Large intestine (tissue), 3 donors: ENCODE measurements around the gene PSD. TPM values are rescaled to one million over a fixed set of nuclear protein-coding genes. Genes with fewer than 3 reads are reported as not detected.
A peak's percentile ranks its signal among the peaks of the same experiment; 100 is the strongest.

ENCODE experiments used
- DNase-seq, 2 donors: peaks; one replicate each; pipeline versions ENCODE4 v3.0.0 to v3.0.0-alpha.2; 2013
- H3K27ac ChIP-seq: one replicate; pipeline ENCODE4 v1.5.1; 2013; ENCODE audit warnings: low read length
- H3K27me3 ChIP-seq: 2 replicates; pipeline ENCODE4 v1.6.1; 2013; ENCODE audit warnings: low read length; ENCODE audit not compliant: control insufficient read depth, insufficient read depth
- H3K36me3 ChIP-seq: 2 replicates; pipeline ENCODE4 v1.6.1; 2013; ENCODE audit warnings: low read length; ENCODE audit not compliant: control insufficient read depth, insufficient read depth
- H3K4me1 ChIP-seq: one replicate; pipeline ENCODE4 v1.6.1; 2013; ENCODE audit warnings: low read length; ENCODE audit not compliant: control insufficient read depth, insufficient read depth
- H3K4me3 ChIP-seq: one replicate; pipeline ENCODE4 v1.5.1; 2013; ENCODE audit warnings: low read length
- H3K9me3 ChIP-seq: one replicate; pipeline ENCODE4 v1.6.1; 2013; ENCODE audit warnings: mild to moderate bottlenecking, low read depth, low read length, moderate library complexity; ENCODE audit not compliant: control insufficient read depth
- whole genome bisulfite sequencing: methylation state at CpG from one replicate; pipeline ENCODE4 v1.1.5; 2013; ENCODE audit warnings: low lambda C conversion rate; ENCODE audit not compliant: insufficient coverage; 5-methylcytosine and 5-hydroxymethylcytosine counted together
- polyA plus RNA-seq: library from polyadenylated mRNA; unstranded; fragments of 120-200 nt; gene quantifications from one replicate; pipeline ENCODE4 v1.2.1, GENCODE V29; 2013

Gene PSD
- polyA plus RNA-seq, 1 donor: 62.0 TPM

GRCh38 chr10:102429468-102429867 lies 10.9 kb upstream of the PSD start:
- Histone ChIP-seq H3K9me3 (no peaks in the 10 kb centered on the region), H3K36me3 (peaks cover 16% of the 10 kb centered on the region), H3K4me1 (peaks cover 15% of the 10 kb centered on the region), H3K27ac (no peak overlapping the region), H3K27me3 (no peaks in the 10 kb centered on the region), H3K4me3 (no peak overlapping the region)
- DNase-seq: no peak
- WGBS: no CpG with 5 or more reads among the region's 8 CpGs

GRCh38 chr10:102426803-102427287 lies 8.3 kb upstream of the PSD start:
- WGBS: 90% methylated on average over 2 of the region's 7 CpGs
- peaks cover 31% of the 10 kb centered on the region for H3K36me3 ChIP-seq
- H3K4me3 ChIP-seq: no peak overlapping the region
- H3K27ac ChIP-seq: no peak overlapping the region
- no peaks in the 10 kb centered on the region for H3K9me3 ChIP-seq
- H3K27me3 ChIP-seq: no peaks in the 10 kb centered on the region
- peaks cover 24% of the 10 kb centered on the region for H3K4me1 ChIP-seq
- DNase-seq: no peak

GRCh38 chr10:102425444-102425843 lies 6.9 kb upstream of the PSD start:
- no CpG with 5 or more reads among the region's 1 CpG for WGBS
- Histone ChIP-seq H3K4me3 (no peak overlapping the region), H3K36me3 (peaks cover 29% of the 10 kb centered on the region), H3K27me3 (no peaks in the 10 kb centered on the region), H3K27ac (no peak overlapping the region), H3K9me3 (no peaks in the 10 kb centered on the region), H3K4me1 (peaks cover 18% of the 10 kb centered on the region)
- DNase-seq: no peak

GRCh38 chr10:102424916-102425315 lies 6.3 kb upstream of the PSD start:
- Histone ChIP-seq H3K27me3 (no peaks in the 10 kb centered on the region), H3K9me3 (no peaks in the 10 kb centered on the region), H3K36me3 (peaks cover 29% of the 10 kb centered on the region), H3K4me1 (peaks cover 22% of the 10 kb centered on the region), H3K27ac (no peak overlapping the region), H3K4me3 (no peak overlapping the region)
- no peak for DNase-seq
- WGBS: no CpG with 5 or more reads among the region's 6 CpGs

- Histone ChIP-seq H3K4me3 (no peak overlapping the region), H3K4me1 (peaks cover 29% of the 10 kb centered on the region), H3K27ac (no peak overlapping the region), H3K9me3 (no peaks in the 10 kb centered on the region), H3K27me3 (peaks cover 1% of the 10 kb centered on the region), H3K36me3 (peaks cover 29% of the 10 kb centered on the region)
- DNase-seq: no peak
- WGBS: no CpG with 5 or more reads among the region's 9 CpGs
Observed at GRCh38 chr10:102424145-102424544, 5.6 kb upstream of the PSD start.

GRCh38 chr10:102423372-102423968 lies 4.9 kb upstream of the PSD start:
- no peak for DNase-seq
- peaks cover 6% of the 10 kb centered on the region for H3K27me3 ChIP-seq
- peaks cover 2% of the 10 kb centered on the region for H3K9me3 ChIP-seq
- peaks cover 33% of the 10 kb centered on the region for H3K4me1 ChIP-seq
- no peak overlapping the region for H3K4me3 ChIP-seq
- H3K36me3 ChIP-seq: peaks cover 29% of the 10 kb centered on the region
- H3K27ac ChIP-seq: no peak overlapping the region
- WGBS: no CpG with 5 or more reads among the region's 13 CpGs

GRCh38 chr10:102422545-102423129 lies 4.1 kb upstream of the PSD start:
- peaks cover 36% of the 10 kb centered on the region for H3K4me1 ChIP-seq
- WGBS: no CpG with 5 or more reads among the region's 28 CpGs
- H3K9me3 ChIP-seq: peaks cover 2% of the 10 kb centered on the region
- peaks cover 29% of the 10 kb centered on the region for H3K36me3 ChIP-seq
- H3K27ac ChIP-seq: peak overlapping the region; percentile 92
- DNase-seq: peak; percentile 83 to 87
- H3K27me3 ChIP-seq: peaks cover 9% of the 10 kb centered on the region
- peak overlapping the region; percentile 74 for H3K4me3 ChIP-seq

DNA sequence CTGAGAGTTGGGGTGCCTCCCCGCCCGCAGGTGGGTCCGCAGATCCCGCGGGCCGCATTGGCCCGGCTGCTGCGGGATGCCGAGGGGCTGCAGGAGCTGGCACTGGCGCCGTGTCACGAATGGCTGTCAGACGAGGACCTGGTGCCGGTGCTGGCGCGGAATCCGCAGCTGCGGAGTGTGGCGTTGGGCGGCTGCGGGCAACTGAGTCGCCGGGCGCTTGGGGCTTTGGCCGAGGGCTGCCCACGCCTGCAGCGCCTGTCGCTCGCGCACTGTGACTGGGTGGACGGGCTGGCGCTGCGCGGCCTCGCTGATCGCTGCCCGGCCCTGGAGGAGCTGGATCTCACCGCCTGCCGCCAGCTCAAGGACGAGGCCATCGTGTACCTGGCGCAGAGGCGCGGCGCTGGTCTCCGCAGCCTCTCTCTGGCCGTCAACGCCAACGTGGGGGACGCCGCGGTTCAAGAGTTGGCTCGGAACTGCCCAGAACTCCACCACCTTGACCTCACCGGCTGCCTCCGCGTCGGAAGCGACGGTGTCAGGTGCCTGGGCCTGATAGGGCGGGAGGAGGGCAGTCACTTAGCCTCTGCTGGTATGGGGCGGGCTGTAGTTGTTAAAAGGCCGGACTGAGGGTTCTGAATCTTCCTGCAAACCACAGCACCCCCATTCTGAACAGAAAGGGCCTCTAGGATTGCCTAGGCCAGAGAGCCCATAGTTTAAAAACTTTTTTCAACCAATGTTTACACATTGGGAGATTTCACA lies 3.4 kb upstream of the PSD start:
- peak overlapping the region; percentile 74 for H3K4me3 ChIP-seq
- peaks cover 12% of the 10 kb centered on the region for H3K27me3 ChIP-seq
- peaks cover 2% of the 10 kb centered on the region for H3K9me3 ChIP-seq
- WGBS: no CpG with 5 or more reads among the region's 62 CpGs
- peaks cover 25% of the 10 kb centered on the region for H3K36me3 ChIP-seq
- peaks cover 42% of the 10 kb centered on the region for H3K4me1 ChIP-seq
- peak in 1 of 2 donors; percentile 66 for DNase-seq
- peak overlapping the region; percentile 92 for H3K27ac ChIP-seq

DNA sequence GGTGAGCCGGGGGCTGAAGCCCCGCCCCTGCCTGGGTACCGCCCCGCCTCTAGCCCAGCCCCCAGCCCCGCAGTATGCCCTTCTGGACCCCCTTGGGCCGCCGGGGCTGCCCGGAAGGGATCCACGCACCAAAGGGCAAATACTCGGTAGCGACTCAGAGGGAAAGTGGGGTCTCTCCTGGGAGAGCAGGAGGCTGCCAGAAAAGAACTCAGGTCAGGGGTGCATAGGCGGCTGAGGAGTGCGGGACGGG lies 2.8 kb upstream of the PSD start:
- WGBS: no CpG with 5 or more reads among the region's 14 CpGs
- Histone ChIP-seq H3K36me3 (peaks cover 23% of the 10 kb centered on the region), H3K27me3 (peaks cover 12% of the 10 kb centered on the region), H3K4me3 (peak overlapping the region; percentile 74), H3K4me1 (peaks cover 47% of the 10 kb centered on the region), H3K9me3 (peaks cover 2% of the 10 kb centered on the region), H3K27ac (peak overlapping the region; percentile 92)
- DNase-seq: no peak

DNA sequence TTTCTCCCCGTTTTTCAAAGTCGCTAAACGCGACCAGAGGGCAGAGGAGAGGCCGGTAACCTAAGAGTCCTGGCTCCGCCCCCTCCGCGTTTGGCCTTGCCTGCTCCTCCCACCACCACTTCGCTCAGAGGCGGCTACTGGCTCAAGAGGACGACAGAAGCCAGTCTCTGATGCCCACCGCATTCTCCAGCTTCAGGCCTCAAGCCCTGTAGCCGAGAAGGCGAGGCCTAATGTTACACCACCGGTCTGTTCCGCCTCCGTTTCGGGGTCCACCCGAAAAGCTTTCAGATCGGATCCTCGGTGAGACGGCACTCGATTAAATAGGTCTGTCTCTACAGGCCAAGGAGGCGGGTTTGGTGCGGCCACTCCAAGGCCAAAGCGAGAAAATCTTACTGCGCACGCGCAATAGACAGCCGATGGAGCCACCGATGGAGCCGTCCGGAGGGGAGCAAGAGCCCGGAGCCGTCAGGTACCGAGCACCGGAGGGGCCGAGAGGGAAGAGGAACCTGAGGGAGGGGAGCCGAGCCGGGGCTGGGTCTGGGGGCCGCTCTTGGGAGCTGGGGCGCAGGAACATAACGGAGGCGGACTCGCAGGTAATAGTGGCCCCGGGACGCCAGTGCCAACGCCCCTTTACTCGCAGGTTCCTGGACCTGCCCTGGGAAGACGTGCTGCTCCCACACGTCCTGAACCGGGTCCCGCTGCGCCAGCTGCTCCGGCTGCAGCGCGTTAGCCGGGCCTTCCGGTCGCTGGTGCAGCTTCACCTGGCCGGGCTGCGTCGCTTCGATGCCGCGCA lies 2.3 kb upstream of the PSD start, which contains the start of gene FBXL15:
Gene FBXL15, plus strand, starts transcription at position 123 of the 793 bp plus-strand sequence. Its CDS starts 294 bp downstream, at position 417.
- peak; percentile 96 to 98 for DNase-seq
- Histone ChIP-seq H3K27ac (peak within 1 kb of the TSS; percentile 92), H3K27me3 (peaks cover 12% of the 10 kb centered on the region), H3K9me3 (peaks cover 2% of the 10 kb centered on the region), H3K4me1 (peaks cover 49% of the 10 kb centered on the region), H3K4me3 (peak within 1 kb of the TSS; percentile 74), H3K36me3 (peaks cover 21% of the 10 kb centered on the region)
- no CpG with 5 or more reads among the region's 66 CpGs for WGBS
